ENCODE results near the gene LAMC1.
"Not testable (repeated sequence)": the region's sequence is repeated elsewhere in the genome, so short reads cannot be mapped to it uniquely, and the experiment has no call there.

LAMC1 gene

GRCh38 chr1:183043872-183044854 lies 20.9 kb downstream of the LAMC1 start:
- Histone ChIP-seq H3K9ac (ENCODE audit: low read length) (no peak overlapping the region), H3K4me1 (ENCODE audit: control insufficient read depth, insufficient read depth, low read length) (peaks cover 21% of the 10 kb centered on the region), H3K27me3 (ENCODE audit: control insufficient read depth, insufficient read depth, low read length) (no peaks in the 10 kb centered on the region), H3K36me3 (ENCODE audit: control insufficient read depth, insufficient read depth, low read length) (no peaks in the 10 kb centered on the region), H3K27ac (ENCODE audit: low read depth, low read length) (no peak overlapping the region), H3K9me3 (ENCODE audit: control insufficient read depth, insufficient read depth, low read depth, low read length) (no peaks in the 10 kb centered on the region), H3K4me3 (ENCODE audit: low read depth, low read length) (no peak overlapping the region)

DNA sequence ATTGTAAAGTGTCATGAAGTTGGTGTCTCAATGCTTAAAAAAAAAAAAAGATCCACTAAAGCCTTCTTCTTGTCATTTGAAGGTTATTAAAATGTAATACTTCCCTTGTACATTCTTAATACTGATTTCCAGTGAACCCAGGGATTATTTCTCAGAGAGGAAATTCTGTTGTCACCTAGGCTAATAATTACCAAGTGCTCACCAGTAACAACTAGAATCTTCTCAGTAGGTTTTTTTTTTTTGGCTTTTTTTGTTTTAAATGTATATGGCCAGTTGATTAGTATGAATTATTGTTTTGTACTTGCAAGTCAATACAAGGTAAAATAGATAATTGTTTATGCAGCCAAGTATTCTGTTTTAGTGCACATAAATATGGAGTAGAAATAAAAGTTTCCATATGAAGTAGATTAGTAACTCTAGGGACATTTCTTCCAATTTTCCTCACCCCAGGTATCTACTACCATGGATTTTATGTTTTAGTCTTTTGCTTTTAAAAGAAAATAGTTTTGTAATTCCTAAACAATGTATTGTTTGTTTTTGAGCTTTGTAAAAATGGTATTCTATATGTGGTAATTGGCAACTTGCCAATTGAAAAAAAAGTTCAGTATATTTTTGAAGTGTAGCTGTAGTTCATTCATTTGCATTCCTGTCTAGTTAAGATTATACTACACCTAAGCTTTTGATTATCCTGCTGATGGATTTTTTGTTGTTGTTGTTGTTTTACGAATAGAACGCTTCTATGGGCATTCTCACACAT lies 21.9 kb downstream of the LAMC1 start:
- Histone ChIP-seq H3K9ac (ENCODE audit: low read length) (no peak overlapping the region), H3K27me3 (ENCODE audit: control insufficient read depth, insufficient read depth, low read length) (no peaks in the 10 kb centered on the region), H3K27ac (ENCODE audit: low read depth, low read length) (no peak overlapping the region), H3K9me3 (ENCODE audit: control insufficient read depth, insufficient read depth, low read depth, low read length) (no peaks in the 10 kb centered on the region), H3K4me3 (ENCODE audit: low read depth, low read length) (no peak overlapping the region), H3K4me1 (ENCODE audit: control insufficient read depth, insufficient read depth, low read length) (peaks cover 12% of the 10 kb centered on the region), H3K36me3 (ENCODE audit: control insufficient read depth, insufficient read depth, low read length) (no peaks in the 10 kb centered on the region)

- H3K9me3 ChIP-seq (ENCODE audit: control insufficient read depth, insufficient read depth, low read depth, low read length), result no peaks in the 10 kb centered on the region
- no peaks in the 10 kb centered on the region for H3K36me3 ChIP-seq (ENCODE audit: control insufficient read depth, insufficient read depth, low read length)
- H3K27ac ChIP-seq (ENCODE audit: low read depth, low read length), result no peak overlapping the region
- H3K27me3 ChIP-seq (ENCODE audit: control insufficient read depth, insufficient read depth, low read length), result no peaks in the 10 kb centered on the region
- H3K9ac ChIP-seq (ENCODE audit: low read length), result no peak overlapping the region
- no peak overlapping the region for H3K4me3 ChIP-seq (ENCODE audit: low read depth, low read length)
- H3K4me1 ChIP-seq (ENCODE audit: control insufficient read depth, insufficient read depth, low read length), result 0 out of 2 replicates have a peak, but pooled peaks cover 2% of the 10 kb centered on the region
Measured at GRCh38 chr1:183048087-183049085, 25.2 kb downstream of the LAMC1 start.

GRCh38 chr1:183051546-183051945 lies 28.3 kb downstream of the LAMC1 start:
- H3K27me3 ChIP-seq (ENCODE audit: control insufficient read depth, insufficient read depth, low read length), result no peaks in the 10 kb centered on the region
- no peak overlapping the region for H3K27ac ChIP-seq (ENCODE audit: low read depth, low read length)
- peaks cover 7% of the 10 kb centered on the region; the same call in 1 of the 2 replicates for H3K4me1 ChIP-seq (ENCODE audit: control insufficient read depth, insufficient read depth, low read length)
- no peak overlapping the region for H3K4me3 ChIP-seq (ENCODE audit: low read depth, low read length)
- no peaks in the 10 kb centered on the region for H3K9me3 ChIP-seq (ENCODE audit: control insufficient read depth, insufficient read depth, low read depth, low read length)
- no peak overlapping the region for H3K9ac ChIP-seq (ENCODE audit: low read length)
- no peaks in the 10 kb centered on the region for H3K36me3 ChIP-seq (ENCODE audit: control insufficient read depth, insufficient read depth, low read length)

DNA sequence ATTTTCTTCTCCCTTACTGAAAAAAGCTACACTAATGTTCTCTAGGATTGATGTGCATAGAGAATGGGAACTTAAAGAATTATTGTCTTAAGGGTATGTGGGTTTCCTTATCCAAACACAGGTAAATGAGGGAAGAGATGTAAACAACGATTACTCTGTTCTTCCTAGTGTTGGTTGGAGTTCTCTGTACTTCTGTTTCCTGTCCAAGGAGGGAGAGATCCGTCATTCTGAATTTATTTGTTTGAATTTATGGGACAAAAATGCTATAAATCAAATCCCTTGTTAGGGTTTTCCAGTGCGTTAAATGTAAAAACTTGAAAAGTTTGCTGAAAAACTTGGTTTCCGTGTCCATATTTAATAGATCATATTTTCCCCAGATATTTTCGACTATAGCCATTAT lies 29.6 kb downstream of the LAMC1 start:
- Histone ChIP-seq H3K27me3 (ENCODE audit: control insufficient read depth, insufficient read depth, low read length) (no peaks in the 10 kb centered on the region), H3K27ac (ENCODE audit: low read depth, low read length) (no peak overlapping the region), H3K9me3 (ENCODE audit: control insufficient read depth, insufficient read depth, low read depth, low read length) (no peaks in the 10 kb centered on the region), H3K4me1 (ENCODE audit: control insufficient read depth, insufficient read depth, low read length) (peaks cover 4% of the 10 kb centered on the region; the same call in 1 of the 2 replicates), H3K36me3 (ENCODE audit: control insufficient read depth, insufficient read depth, low read length) (no peaks in the 10 kb centered on the region), H3K4me3 (ENCODE audit: low read depth, low read length) (no peak overlapping the region), H3K9ac (ENCODE audit: low read length) (no peak overlapping the region)

- H3K4me3 ChIP-seq (ENCODE audit: low read depth, low read length), result no peak overlapping the region
- H3K27ac ChIP-seq (ENCODE audit: low read depth, low read length), result no peak overlapping the region
Measured at GRCh38 chr1:183058851-183059502, 35.8 kb downstream of the LAMC1 start.

DNA sequence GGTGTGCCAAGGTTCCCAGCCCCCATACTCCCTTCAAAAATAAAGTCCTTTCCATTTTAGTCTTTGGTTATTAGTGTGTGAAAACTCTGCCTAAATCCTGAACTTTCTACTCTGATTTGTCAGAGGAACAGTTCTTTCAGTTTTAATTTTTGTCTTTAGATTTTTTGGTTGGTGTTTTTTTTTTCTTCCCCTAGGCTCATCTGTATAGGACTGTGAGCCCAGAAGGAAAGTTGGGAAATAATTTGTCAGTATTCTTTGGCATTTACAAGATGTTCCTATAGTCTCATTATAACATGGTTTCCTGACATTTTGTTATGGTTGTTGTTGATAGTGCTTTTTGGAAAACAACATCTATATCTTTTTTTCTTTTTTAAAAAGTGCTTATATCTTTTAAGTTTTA lies 38.0 kb downstream of the LAMC1 start:
- no peak overlapping the region for H3K4me3 ChIP-seq (ENCODE audit: low read depth, low read length)
- no peak overlapping the region for H3K27ac ChIP-seq (ENCODE audit: low read depth, low read length)
- H3K9me3 ChIP-seq (ENCODE audit: control insufficient read depth, insufficient read depth, low read depth, low read length), result no peaks in the 10 kb centered on the region
- no peaks in the 10 kb centered on the region for H3K4me1 ChIP-seq (ENCODE audit: control insufficient read depth, insufficient read depth, low read length)
- H3K27me3 ChIP-seq (ENCODE audit: control insufficient read depth, insufficient read depth, low read length), result no peaks in the 10 kb centered on the region
- no peak overlapping the region for H3K9ac ChIP-seq (ENCODE audit: low read length)
- H3K36me3 ChIP-seq (ENCODE audit: control insufficient read depth, insufficient read depth, low read length), result no peaks in the 10 kb centered on the region

More at GRCh38 chr1:183058851-183059502, 35.8 kb downstream of the LAMC1 start:
- Histone ChIP-seq H3K36me3 (ENCODE audit: control insufficient read depth, insufficient read depth, low read length) (no peaks in the 10 kb centered on the region), H3K27me3 (ENCODE audit: control insufficient read depth, insufficient read depth, low read length) (no peaks in the 10 kb centered on the region), H3K4me1 (ENCODE audit: control insufficient read depth, insufficient read depth, low read length) (peaks cover 4% of the 10 kb centered on the region; the same call in 1 of the 2 replicates), H3K9me3 (ENCODE audit: control insufficient read depth, insufficient read depth, low read depth, low read length) (no peaks in the 10 kb centered on the region), H3K9ac (ENCODE audit: low read length) (no peak overlapping the region)

GRCh38 chr1:183063349-183063748 lies 40.1 kb downstream of the LAMC1 start:
- Histone ChIP-seq H3K4me3 (ENCODE audit: low read depth, low read length) (no peak overlapping the region), H3K9me3 (ENCODE audit: control insufficient read depth, insufficient read depth, low read depth, low read length) (no peaks in the 10 kb centered on the region), H3K36me3 (ENCODE audit: control insufficient read depth, insufficient read depth, low read length) (no peaks in the 10 kb centered on the region), H3K27me3 (ENCODE audit: control insufficient read depth, insufficient read depth, low read length) (no peaks in the 10 kb centered on the region), H3K9ac (ENCODE audit: low read length) (no peak overlapping the region), H3K27ac (ENCODE audit: low read depth, low read length) (no peak overlapping the region), H3K4me1 (ENCODE audit: control insufficient read depth, insufficient read depth, low read length) (no peaks in the 10 kb centered on the region)

GRCh38 chr1:183065168-183065706 lies 42.0 kb downstream of the LAMC1 start:
- Histone ChIP-seq H3K9me3 (ENCODE audit: control insufficient read depth, insufficient read depth, low read depth, low read length) (no peaks in the 10 kb centered on the region), H3K36me3 (ENCODE audit: control insufficient read depth, insufficient read depth, low read length) (no peaks in the 10 kb centered on the region), H3K4me1 (ENCODE audit: control insufficient read depth, insufficient read depth, low read length) (no peaks in the 10 kb centered on the region; the same call in 1 of the 2 replicates), H3K9ac (ENCODE audit: low read length) (no peak overlapping the region), H3K27me3 (ENCODE audit: control insufficient read depth, insufficient read depth, low read length) (no peaks in the 10 kb centered on the region), H3K27ac (ENCODE audit: low read depth, low read length) (no peak overlapping the region), H3K4me3 (ENCODE audit: low read depth, low read length) (no peak overlapping the region)

DNA sequence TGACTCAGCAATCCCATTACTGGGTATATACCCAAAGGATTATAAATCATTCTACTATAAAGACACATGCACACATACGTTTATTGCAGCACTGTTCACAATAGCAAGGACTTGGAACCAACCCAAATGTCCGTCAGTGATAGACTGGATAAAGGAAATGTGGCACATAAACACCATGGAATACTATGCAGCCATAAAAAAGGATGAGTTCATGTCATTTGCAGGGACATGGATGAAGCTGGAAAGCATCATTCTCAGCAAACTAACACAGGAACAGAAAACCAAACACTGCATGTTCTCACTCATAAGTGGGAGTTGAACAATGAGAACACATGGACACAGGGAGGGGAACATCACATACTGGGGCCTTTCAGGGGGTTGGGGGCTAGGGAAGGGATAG lies 43.2 kb downstream of the LAMC1 start:
- H3K9me3 ChIP-seq (ENCODE audit: control insufficient read depth, insufficient read depth, low read depth, low read length); H3K4me1 ChIP-seq (ENCODE audit: control insufficient read depth, insufficient read depth, low read length); H3K9ac ChIP-seq (ENCODE audit: low read length); H3K36me3 ChIP-seq (ENCODE audit: control insufficient read depth, insufficient read depth, low read length); H3K27ac ChIP-seq (ENCODE audit: low read depth, low read length); H3K4me3 ChIP-seq (ENCODE audit: low read depth, low read length); H3K27me3 ChIP-seq (ENCODE audit: control insufficient read depth, insufficient read depth, low read length): not testable (repeated sequence)
